Subcutaneous abdominal adipose tissue (tissue), 5 donors: ENCODE measurements around the gene MALSU1.

Experiments used
- H3K27ac ChIP-seq: one replicate; pipeline ENCODE4 v1.7.0; 2013; ENCODE audit warnings: low read depth, mild to moderate bottlenecking, inconsistent platforms, low read length, moderate library complexity
- H3K27me3 ChIP-seq, 5 donors: one replicate each; pipeline ENCODE4 v1.7.0; 2013; ENCODE audit warnings: low read length in 5 of 5, inconsistent platforms in 1 of 5; ENCODE audit not compliant: control insufficient read depth in 5 of 5, insufficient read depth in 4 of 5
- H3K36me3 ChIP-seq, 5 donors: one replicate each; pipeline ENCODE4 v1.7.0; 2013; ENCODE audit warnings: low read length in 5 of 5; ENCODE audit not compliant: control insufficient read depth in 5 of 5, insufficient read depth in 5 of 5
- H3K4me1 ChIP-seq, 5 donors: one replicate each; pipeline ENCODE4 v1.7.0; 2013; ENCODE audit warnings: low read length in 5 of 5, mild to moderate bottlenecking in 3 of 5, moderate library complexity in 1 of 5; ENCODE audit not compliant: control insufficient read depth in 5 of 5, insufficient read depth in 5 of 5
- H3K4me3 ChIP-seq, 5 donors: one replicate each; pipeline ENCODE4 v1.7.0; 2013; ENCODE audit warnings: low read length in 5 of 5, low read depth in 1 of 5
- H3K9ac ChIP-seq, 5 donors: one replicate each; pipeline ENCODE4 v1.7.0; 2013; ENCODE audit warnings: low read length in 5 of 5, mild to moderate bottlenecking in 4 of 5, moderate library complexity in 3 of 5
- H3K9me3 ChIP-seq, 5 donors: one replicate each; pipeline ENCODE4 v1.7.0; 2013; ENCODE audit warnings: low read length in 5 of 5; ENCODE audit not compliant: control insufficient read depth in 5 of 5
- donor health status: healthy.
- donor health status: healthy.
- donor health status: healthy.
- donor health status: healthy.
- donor health status: healthy.

The MALSU1 gene

GRCh38 chr7:23284871-23285270, 14.3 kb upstream of the MALSU1 start:
- Histone ChIP-seq H3K9me3 (no peaks in the 10 kb centered on the region), H3K9ac (no peak overlapping the region), H3K36me3 (no peaks in the 10 kb centered on the region), H3K27me3 (no peaks in the 10 kb centered on the region), H3K27ac (no peak overlapping the region), H3K4me1 (no peaks in the 10 kb centered on the region), H3K4me3 (no peak overlapping the region)

GRCh38 chr7:23285657-23286646, 13.2 kb upstream of the MALSU1 start:
- Histone ChIP-seq H3K9ac (no peak overlapping the region), H3K4me1 (no peaks in the 10 kb centered on the region), H3K9me3 (no peaks in the 10 kb centered on the region), H3K36me3 (no peaks in the 10 kb centered on the region), H3K27ac (no peak overlapping the region), H3K27me3 (no peaks in the 10 kb centered on the region), H3K4me3 (no peak overlapping the region)

- Histone ChIP-seq H3K36me3 (no peaks in the 10 kb centered on the region), H3K9me3 (no peaks in the 10 kb centered on the region), H3K27ac (no peak overlapping the region), H3K27me3 (no peaks in the 10 kb centered on the region), H3K4me1 (no peaks in the 10 kb centered on the region), H3K4me3 (no peak overlapping the region), H3K9ac (no peak overlapping the region)
These were observed 11.5 kb upstream of the MALSU1 start for GRCh38 chr7:23287612-23288011.

GRCh38 chr7:23290993-23291392, 8.1 kb upstream of the MALSU1 start:
- Histone ChIP-seq H3K27ac (no peak overlapping the region), H3K9me3 (no peaks in the 10 kb centered on the region), H3K36me3 (no peaks in the 10 kb centered on the region), H3K4me1 (peaks cover 0 to 8% (median 0%) of the 10 kb centered on the region in 5 donors), H3K9ac (no peak overlapping the region), H3K4me3 (no peak overlapping the region), H3K27me3 (no peaks in the 10 kb centered on the region)

GRCh38 chr7:23291957-23292560, 7.1 kb upstream of the MALSU1 start:
- Histone ChIP-seq H3K27me3 (no peaks in the 10 kb centered on the region), H3K36me3 (no peaks in the 10 kb centered on the region), H3K4me1 (peaks cover 0 to 8% (median 0%) of the 10 kb centered on the region in 5 donors), H3K4me3 (no peak overlapping the region), H3K9me3 (no peaks in the 10 kb centered on the region), H3K9ac (no peak overlapping the region), H3K27ac (no peak overlapping the region)

GRCh38 chr7:23292623-23293022, 6.5 kb upstream of the MALSU1 start:
- H3K4me3 ChIP-seq = no peak overlapping the region
- no peaks in the 10 kb centered on the region for H3K36me3 ChIP-seq
- no peak overlapping the region for H3K27ac ChIP-seq

GRCh38 chr7:23293500-23294073, 5.6 kb upstream of the MALSU1 start:
- H3K4me1 ChIP-seq = peaks cover 0 to 12% (median under 1%) of the 10 kb centered on the region in 5 donors
- no peaks in the 10 kb centered on the region for H3K9me3 ChIP-seq
- H3K27ac ChIP-seq = no peak overlapping the region
- no peak overlapping the region for H3K4me3 ChIP-seq
- no peaks in the 10 kb centered on the region for H3K36me3 ChIP-seq
- H3K9ac ChIP-seq = no peak overlapping the region
- H3K27me3 ChIP-seq = no peaks in the 10 kb centered on the region

More at GRCh38 chr7:23292623-23293022, 6.5 kb upstream of the MALSU1 start:
- Histone ChIP-seq H3K9me3 (no peaks in the 10 kb centered on the region), H3K9ac (no peak overlapping the region), H3K4me1 (peaks cover 0 to 8% (median 0%) of the 10 kb centered on the region in 5 donors), H3K27me3 (no peaks in the 10 kb centered on the region)

GRCh38 chr7:23294549-23295400, 4.4 kb upstream of the MALSU1 start:
- Histone ChIP-seq H3K27me3 (no peaks in the 10 kb centered on the region), H3K9ac (peak overlapping the region in 1 of 5 donors; percentile 27), H3K4me3 (no peak overlapping the region), H3K4me1 (peaks cover 0 to 20% (median 7%) of the 10 kb centered on the region in 5 donors), H3K36me3 (no peaks in the 10 kb centered on the region), H3K27ac (no peak overlapping the region), H3K9me3 (no peaks in the 10 kb centered on the region)

GRCh38 chr7:23295401-23295697, 3.8 kb upstream of the MALSU1 start:
- H3K4me3 ChIP-seq = no peak overlapping the region
- H3K9me3 ChIP-seq = no peaks in the 10 kb centered on the region
- no peaks in the 10 kb centered on the region for H3K27me3 ChIP-seq
- H3K27ac ChIP-seq = no peak overlapping the region
- peaks cover 3 to 25% (median 13%) of the 10 kb centered on the region in 5 donors for H3K4me1 ChIP-seq
- H3K9ac ChIP-seq = peak overlapping the region in 1 of 5 donors; percentile 27
- H3K36me3 ChIP-seq = no peaks in the 10 kb centered on the region
